ENCODE results near the gene NKX1-1. TPM values are rescaled to one million over a fixed set of nuclear protein-coding genes. Genes with fewer than 3 reads are reported as not detected.

Gene NKX1-1
- total RNA-seq, 1 donor: not detected

DNA sequence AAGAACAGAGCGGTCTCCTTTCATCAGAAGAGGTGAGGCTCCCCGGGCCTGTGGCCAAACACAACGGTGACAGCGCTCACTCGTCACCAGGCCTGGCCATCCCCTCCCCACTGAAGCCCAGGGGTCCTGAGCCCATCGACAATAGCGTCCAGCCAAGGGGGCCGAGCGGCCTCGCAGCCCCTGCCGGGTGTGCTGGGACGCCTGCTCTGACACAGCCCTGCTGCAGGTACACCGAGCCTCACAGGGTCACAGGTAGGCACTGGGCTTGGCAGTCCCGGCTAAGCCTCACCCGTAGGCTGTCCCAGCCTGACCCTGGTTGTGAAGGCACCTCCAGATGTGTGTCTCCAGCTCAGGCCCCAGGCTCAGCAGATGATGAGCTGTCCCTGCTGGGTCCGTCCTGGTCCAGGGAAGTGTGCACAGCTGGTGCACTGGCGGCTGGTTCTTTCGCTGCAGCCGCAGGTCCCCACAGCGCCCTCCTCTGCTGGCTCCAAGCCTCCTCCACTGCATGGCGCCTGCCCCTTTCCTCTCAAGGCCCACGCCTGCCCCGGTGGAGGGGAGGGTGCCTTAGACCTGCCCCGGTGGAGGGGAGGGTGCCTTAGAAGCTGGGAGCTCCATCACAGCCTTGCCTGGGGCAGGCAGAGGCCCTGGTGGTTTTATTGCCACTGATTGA lies 37.7 kb downstream of the NKX1-1 start:
- no peak overlapping the region for H3K4me3 ChIP-seq (ENCODE audit: low read depth, low read length)
- DNase-seq (ENCODE audit: low read depth): no peak
- no peak for TF ChIP-seq CTCF (IDR thresholded peaks at IDR 0.05; ENCODE audit: insufficient read depth, low read depth, low read length)

DNA sequence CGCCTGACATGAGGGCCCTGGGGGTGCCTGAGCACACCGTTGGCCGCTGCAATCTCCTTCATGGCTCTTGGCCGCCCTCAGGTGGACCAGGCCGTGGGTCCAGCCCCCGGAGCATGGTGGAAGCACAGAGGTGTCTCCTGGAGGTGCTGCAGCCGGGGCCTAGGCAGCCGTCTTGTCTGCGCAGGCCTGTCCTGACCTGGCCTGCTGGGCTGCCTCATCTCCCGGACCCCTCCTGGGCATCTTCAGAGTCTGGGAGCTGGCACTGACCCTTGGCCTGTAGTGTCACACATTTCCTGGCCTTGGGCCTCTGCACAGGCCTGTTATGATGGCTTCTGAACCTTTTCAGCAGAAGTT lies 38.3 kb downstream of the NKX1-1 start:
- no peak for DNase-seq (ENCODE audit: low read depth)
- TF ChIP-seq CTCF (IDR thresholded peaks at IDR 0.05; ENCODE audit: insufficient read depth, low read depth, low read length): no peak
- H3K4me3 ChIP-seq (ENCODE audit: low read depth, low read length): no peak overlapping the region

GRCh38 chr4:1367230-1367935 lies 38.9 kb downstream of the NKX1-1 start:
- no peak for TF ChIP-seq CTCF (IDR thresholded peaks at IDR 0.05; ENCODE audit: insufficient read depth, low read depth, low read length)

DNA sequence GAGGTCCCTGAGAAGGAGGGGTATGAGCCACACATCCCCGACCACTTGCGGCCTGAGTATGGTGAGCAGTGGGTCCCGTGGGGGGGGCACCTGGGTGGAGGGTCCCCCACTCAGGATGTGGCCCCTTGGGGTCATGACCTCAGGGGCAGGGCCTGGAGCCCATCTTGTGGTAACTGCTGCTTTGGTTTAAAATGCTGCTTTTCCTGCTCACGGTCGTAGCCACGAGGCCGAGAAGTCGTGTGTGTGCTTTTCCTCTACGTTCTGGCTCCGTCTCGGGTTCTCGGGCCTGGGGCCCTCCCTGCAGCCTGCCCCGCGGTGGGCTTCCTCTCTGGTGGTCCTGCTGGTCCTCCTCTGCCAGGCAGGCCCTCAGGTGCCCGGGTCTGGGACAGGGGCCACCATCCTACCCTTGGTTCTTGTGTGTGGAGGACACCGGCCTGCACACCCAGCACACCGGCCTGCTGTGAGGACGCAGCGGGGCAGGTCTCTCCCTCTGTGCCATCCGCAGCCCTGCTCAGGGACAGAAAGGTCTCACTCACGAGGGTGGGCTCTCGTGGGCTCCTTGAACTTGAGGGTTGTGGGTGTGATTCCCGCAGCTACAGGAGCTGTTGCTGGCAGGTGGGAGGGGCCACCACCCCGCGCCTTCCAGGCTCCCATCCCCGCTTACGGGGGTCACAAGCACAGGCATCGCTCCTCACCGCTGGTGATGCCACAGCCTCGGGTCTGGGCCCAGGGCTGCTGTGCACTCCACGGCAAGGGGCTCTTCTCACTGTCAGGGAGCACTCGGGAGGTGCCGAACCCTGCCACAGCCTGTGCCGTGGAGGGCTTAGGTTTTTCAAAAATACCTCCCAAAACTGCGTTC lies 39.6 kb downstream of the NKX1-1 start:
- DNase-seq (ENCODE audit: low read depth): no peak
- no peak overlapping the region for H3K4me3 ChIP-seq (ENCODE audit: low read depth, low read length)
- no peak for TF ChIP-seq CTCF (IDR thresholded peaks at IDR 0.05; ENCODE audit: insufficient read depth, low read depth, low read length)

More at GRCh38 chr4:1367230-1367935, 38.9 kb downstream of the NKX1-1 start:
- DNase-seq (ENCODE audit: low read depth): no peak
- no peak overlapping the region for H3K4me3 ChIP-seq (ENCODE audit: low read depth, low read length)

DNA sequence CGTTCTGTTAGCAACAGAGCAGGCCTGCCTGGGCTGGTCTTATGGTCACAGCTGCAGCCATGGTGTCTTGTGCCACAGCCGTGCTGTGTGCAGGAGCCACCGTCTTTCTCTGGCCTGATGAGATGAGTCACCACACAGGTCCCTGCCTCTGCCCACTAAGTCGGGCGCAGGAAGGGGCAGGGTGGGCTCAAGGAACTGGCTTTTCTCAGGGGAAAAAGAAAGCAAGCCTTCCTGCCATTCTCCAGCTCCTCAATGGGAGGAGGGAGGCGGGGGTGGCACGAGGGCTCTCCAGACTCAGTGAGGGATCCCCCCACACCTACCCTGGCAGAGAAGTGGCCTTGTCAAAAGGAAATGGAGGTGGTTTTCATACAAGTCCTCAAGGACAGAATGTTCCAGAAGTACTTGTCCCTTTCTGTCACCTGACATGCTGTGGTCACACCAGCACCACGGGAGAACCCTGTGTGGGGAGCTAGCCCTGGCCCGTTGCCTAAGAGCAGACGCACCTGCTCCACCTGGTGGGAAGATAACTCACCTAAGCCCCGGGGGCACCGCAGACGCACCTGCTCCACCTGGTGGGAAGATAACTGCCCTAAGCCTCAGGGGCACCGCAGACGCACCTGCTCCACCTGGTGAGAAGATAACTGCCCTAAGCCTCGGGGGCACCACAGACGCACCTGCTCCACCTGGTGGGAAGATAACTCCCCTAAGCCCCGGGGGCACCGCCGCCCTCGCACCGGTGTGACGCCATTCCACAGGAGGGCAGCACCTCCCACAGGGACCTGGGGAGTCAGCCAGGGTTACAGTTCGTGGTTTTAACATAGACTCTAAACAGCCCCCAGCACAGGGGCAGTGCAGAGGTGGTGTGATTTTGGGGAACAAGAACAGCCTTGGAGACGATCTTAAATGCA lies 40.7 kb downstream of the NKX1-1 start:
- no peak overlapping the region for H3K4me3 ChIP-seq (ENCODE audit: low read depth, low read length)
- DNase-seq (ENCODE audit: low read depth): no peak
- no peak for TF ChIP-seq CTCF (IDR thresholded peaks at IDR 0.05; ENCODE audit: insufficient read depth, low read depth, low read length)

GRCh38 chr4:1364748-1365147 lies 41.5 kb downstream of the NKX1-1 start:
- H3K4me3 ChIP-seq (ENCODE audit: low read depth, low read length): no peak overlapping the region
- no peak for DNase-seq (ENCODE audit: low read depth)
- TF ChIP-seq CTCF (IDR thresholded peaks at IDR 0.05; ENCODE audit: insufficient read depth, low read depth, low read length): no peak
